Measurements from ENCODE around the gene SPATA22.
"Not testable (repeated sequence)": the region's sequence is repeated elsewhere in the genome, so short reads cannot be mapped to it uniquely, and the experiment has no call there.

The SPATA22 gene, protein sequence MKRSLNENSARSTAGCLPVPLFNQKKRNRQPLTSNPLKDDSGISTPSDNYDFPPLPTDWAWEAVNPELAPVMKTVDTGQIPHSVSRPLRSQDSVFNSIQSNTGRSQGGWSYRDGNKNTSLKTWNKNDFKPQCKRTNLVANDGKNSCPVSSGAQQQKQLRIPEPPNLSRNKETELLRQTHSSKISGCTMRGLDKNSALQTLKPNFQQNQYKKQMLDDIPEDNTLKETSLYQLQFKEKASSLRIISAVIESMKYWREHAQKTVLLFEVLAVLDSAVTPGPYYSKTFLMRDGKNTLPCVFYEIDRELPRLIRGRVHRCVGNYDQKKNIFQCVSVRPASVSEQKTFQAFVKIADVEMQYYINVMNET

DNA sequence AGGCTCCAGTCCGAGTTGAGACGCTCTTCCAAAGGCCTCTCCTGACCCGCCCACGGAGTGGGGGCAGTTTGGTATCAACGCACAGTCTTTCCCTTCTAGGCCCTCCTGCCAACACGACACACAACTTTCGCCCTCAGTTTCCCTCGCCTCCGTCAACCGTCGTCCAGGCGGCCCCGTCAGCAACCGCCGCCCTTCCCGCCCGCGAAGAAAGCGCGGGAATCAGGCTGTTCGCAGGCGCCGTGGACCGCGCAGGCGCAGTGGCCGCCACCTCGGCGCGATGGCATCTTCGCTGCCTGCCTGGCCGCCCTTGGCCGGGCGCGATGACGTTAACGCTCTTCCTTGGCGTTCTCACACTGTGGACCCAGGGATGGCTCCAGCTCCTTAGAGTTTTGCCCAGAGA, at the start of gene SPATA22:
Gene SPATA22, minus strand, starts transcription at position 221 of the 400 bp plus-strand sequence. CDS start 2,494 bp downstream, outside the sequence.
- TF ChIP-seq, protein P1, sequence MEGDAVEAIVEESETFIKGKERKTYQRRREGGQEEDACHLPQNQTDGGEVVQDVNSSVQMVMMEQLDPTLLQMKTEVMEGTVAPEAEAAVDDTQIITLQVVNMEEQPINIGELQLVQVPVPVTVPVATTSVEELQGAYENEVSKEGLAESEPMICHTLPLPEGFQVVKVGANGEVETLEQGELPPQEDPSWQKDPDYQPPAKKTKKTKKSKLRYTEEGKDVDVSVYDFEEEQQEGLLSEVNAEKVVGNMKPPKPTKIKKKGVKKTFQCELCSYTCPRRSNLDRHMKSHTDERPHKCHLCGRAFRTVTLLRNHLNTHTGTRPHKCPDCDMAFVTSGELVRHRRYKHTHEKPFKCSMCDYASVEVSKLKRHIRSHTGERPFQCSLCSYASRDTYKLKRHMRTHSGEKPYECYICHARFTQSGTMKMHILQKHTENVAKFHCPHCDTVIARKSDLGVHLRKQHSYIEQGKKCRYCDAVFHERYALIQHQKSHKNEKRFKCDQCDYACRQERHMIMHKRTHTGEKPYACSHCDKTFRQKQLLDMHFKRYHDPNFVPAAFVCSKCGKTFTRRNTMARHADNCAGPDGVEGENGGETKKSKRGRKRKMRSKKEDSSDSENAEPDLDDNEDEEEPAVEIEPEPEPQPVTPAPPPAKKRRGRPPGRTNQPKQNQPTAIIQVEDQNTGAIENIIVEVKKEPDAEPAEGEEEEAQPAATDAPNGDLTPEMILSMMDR (IDR thresholded peaks at IDR 0.05; ENCODE audit: low read length, missing control alignments), result no peak
- no peak within 1 kb of the TSS for H3K4me3 ChIP-seq (replicated peaks; ENCODE audit: low read depth, low read length)
- no peak for DNase-seq (ENCODE audit: low read depth)

DNA sequence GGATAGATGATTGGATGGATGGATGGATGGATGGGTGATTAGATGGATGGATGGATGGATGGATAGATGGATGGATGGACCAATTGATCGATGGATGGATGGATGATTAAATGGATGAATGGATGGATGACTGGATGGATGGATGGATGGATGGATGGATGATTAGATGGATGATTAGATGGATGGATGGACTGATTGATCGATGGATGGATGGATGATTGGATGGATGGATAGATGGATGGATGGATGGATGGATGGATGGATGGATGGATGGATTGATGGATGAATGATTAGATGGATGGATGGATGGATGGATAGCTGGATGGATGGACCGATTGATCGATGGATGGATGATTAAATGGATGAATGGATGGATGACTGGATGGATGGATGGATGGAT, 47.9 kb upstream of the SPATA22 start:
- DNase-seq (ENCODE audit: low read depth); H3K4me3 ChIP-seq (replicated peaks; ENCODE audit: low read depth, low read length): not testable (repeated sequence)

GRCh38 chr17:3514873-3515272, 43.3 kb upstream of the SPATA22 start:
- H3K4me3 ChIP-seq (replicated peaks; ENCODE audit: low read depth, low read length), result no peak overlapping the region
- TF ChIP-seq, protein P1 (IDR thresholded peaks at IDR 0.05; ENCODE audit: low read length, missing control alignments), result no peak
- DNase-seq (ENCODE audit: low read depth), result no peak

GRCh38 chr17:3514167-3514566, 42.5 kb upstream of the SPATA22 start:
- H3K4me3 ChIP-seq (replicated peaks; ENCODE audit: low read depth, low read length); DNase-seq (ENCODE audit: low read depth): not testable (repeated sequence)

DNA sequence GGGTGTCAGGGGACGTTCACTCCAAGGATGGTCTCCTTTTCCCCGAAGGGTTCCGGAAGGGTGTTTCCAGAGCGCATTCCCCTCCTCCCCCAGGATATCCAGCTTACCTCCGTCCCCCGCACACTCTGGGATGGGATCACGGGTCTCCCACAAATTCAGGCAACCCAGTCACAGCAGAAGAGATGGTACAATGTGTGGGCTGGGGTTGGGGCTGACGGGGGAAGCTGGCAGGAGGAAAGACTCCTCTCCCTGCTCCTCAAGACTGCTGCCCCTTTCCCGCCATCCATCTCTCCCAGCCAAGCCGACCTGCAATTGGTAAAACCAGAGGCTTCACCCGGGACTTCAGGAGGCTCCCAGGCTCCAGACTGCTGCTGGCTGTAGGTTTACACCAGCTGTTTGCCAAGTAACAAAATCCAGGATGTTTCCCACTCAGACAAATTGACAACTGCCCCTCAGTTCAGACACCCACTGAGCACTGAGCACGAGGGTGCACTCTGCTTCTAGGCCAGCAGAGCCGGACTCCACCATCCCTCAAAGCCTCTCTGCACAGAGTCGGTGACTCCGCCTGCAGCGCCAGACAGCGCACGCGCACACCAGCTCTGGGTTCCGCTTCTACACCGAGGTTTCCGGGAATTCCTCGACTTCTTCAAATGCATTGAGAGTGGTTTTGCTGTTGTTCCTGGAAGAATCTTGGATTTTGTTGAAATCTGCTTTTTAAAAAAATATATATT, 41.9 kb upstream of the SPATA22 start:
- no peak for DNase-seq (ENCODE audit: low read depth)
- TF ChIP-seq, protein P1 (IDR thresholded peaks at IDR 0.05; ENCODE audit: low read length, missing control alignments), result no peak
- H3K4me3 ChIP-seq (replicated peaks; ENCODE audit: low read depth, low read length), result no peak overlapping the region

DNA sequence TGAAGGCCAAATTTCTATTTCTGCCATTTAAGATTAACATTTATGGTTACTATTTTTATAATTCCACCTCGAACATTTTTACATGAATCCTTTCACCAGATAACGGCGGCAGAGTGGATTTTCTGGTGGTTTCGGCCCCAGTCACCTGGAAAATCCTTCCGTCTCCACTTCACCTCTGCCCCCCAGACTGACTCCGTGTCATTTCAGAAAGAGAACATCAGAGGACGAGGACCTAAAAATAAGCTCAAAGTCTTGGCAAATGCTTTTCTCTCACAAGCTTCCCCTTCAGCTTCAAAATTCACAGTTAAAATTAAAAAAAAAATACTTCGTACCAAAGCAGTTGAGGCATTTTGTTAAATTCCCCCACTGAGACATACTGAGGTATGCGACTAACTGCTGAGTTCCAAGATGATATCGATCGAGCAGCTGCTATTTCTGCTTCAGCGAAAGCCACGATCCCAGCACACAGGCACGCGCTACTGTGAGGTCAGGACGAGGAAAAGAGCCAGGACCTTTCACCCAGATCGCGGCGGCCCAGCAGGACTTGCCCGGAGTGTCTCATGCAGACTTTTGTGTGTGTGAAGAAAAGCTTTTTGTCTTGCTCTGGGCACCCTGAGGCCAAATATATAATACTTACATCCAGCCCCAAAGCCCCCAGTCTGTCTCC, 41.0 kb upstream of the SPATA22 start:
- peak; percentile 60 for DNase-seq (ENCODE audit: low read depth)
- H3K4me3 ChIP-seq (replicated peaks; ENCODE audit: low read depth, low read length), result no peak overlapping the region
- TF ChIP-seq, protein P1 (IDR thresholded peaks at IDR 0.05; ENCODE audit: low read length, missing control alignments), result no peak

DNA sequence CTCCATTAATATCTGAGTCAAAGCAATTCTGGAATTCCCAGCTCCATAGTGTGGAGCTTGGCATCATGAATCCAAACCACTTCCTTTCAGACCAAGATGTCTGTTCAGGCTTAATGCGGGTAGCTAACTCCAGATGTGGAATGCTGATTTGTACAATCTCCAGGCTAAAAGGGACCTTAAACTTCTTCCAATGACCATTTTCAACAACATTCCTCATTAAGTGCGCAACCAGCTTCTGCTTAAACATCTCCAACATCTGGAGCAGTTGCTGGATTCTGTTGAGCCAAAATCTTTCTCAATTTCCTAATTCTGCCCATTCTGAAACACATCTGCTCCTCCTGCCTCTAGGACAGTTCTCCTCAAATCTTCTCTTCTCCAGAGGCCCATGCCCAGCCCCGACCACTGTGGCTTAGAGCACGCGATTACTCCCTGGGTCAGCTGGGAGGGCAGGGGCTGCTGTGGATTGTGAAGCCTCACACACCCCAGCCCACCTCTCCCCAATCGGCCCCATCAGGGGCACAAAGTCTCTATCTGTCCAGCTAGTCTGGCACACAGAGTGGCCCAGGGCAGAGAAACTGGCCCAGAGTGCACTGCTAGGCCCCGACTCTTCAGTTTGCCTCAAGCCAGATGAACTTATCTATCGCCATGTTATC, 40.4 kb upstream of the SPATA22 start:
- H3K4me3 ChIP-seq (replicated peaks; ENCODE audit: low read depth, low read length), result no peak overlapping the region
- TF ChIP-seq, protein P1 (IDR thresholded peaks at IDR 0.05; ENCODE audit: low read length, missing control alignments), result no peak
- no peak for DNase-seq (ENCODE audit: low read depth)

All from fibroblast of pulmonary artery (primary cell).